ENCODE data around the gene NDRG4.

DNA sequence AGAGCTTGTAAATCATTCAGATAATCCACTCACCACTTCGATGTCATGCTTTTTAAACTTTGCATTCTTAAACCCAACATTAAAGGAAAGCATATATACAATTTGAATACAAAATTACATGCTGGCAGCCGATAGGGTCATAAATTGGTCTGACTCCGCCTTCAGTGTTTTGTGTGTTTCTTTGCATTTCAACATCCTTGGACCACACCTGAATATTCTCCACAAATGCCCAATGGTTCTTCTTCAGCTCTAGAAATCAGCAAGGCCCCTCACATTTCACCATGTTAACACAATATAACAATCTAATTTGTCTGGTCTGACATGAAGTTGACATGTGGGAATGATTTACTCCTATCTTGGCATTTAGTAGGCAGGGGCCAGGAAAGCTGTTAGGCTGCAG lies 32.5 kb downstream of the NDRG4 start:
- TF ChIP-seq, protein P1, sequence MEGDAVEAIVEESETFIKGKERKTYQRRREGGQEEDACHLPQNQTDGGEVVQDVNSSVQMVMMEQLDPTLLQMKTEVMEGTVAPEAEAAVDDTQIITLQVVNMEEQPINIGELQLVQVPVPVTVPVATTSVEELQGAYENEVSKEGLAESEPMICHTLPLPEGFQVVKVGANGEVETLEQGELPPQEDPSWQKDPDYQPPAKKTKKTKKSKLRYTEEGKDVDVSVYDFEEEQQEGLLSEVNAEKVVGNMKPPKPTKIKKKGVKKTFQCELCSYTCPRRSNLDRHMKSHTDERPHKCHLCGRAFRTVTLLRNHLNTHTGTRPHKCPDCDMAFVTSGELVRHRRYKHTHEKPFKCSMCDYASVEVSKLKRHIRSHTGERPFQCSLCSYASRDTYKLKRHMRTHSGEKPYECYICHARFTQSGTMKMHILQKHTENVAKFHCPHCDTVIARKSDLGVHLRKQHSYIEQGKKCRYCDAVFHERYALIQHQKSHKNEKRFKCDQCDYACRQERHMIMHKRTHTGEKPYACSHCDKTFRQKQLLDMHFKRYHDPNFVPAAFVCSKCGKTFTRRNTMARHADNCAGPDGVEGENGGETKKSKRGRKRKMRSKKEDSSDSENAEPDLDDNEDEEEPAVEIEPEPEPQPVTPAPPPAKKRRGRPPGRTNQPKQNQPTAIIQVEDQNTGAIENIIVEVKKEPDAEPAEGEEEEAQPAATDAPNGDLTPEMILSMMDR (conservative IDR thresholded peaks at IDR 0.05; ENCODE audit: low read length), result no peak
- no peak for TF ChIP-seq EZH2phosphoT487 (IDR thresholded peaks at IDR 0.05; ENCODE audit: borderline replicate concordance)
